ENCODE results near the gene CDPF1.

- TF ChIP-seq EZH2 (IDR thresholded peaks at IDR 0.05; ENCODE audit: insufficient read depth, poor library complexity, severe bottlenecking): no peak
- TF ChIP-seq EZH2phosphoT487 (IDR thresholded peaks at IDR 0.05; ENCODE audit: insufficient read depth, low read depth): no peak
Measured at GRCh38 chr22:46251816-46252380, 1.8 kb upstream of the CDPF1 start.

Data from GM23248 (cell line).